Glutamatergic neuron (in vitro differentiated cells): ENCODE results near the gene TOGARAM1. TPM values are rescaled to one million over a fixed set of nuclear protein-coding genes. Genes with fewer than 3 reads are reported as not detected.

ENCODE experiments used
- DNase-seq: peaks from one replicate; pipeline ENCODE4 v3.0.0; 2022
- H3K27ac Mint-ChIP-seq: one replicate; pipeline ENCODE4 v1.8.0; 2020; ENCODE audit warnings: mild to moderate bottlenecking, mixed read lengths, inconsistent platforms; ENCODE audit not compliant: unreplicated experiment
- H3K27me3 Mint-ChIP-seq: one replicate; pipeline ENCODE4 v1.8.0; 2020; ENCODE audit warnings: mild to moderate bottlenecking, moderate library complexity, mixed read lengths, inconsistent platforms; ENCODE audit not compliant: unreplicated experiment
- H3K36me3 Mint-ChIP-seq: one replicate; pipeline ENCODE4 v1.8.0; 2020; ENCODE audit warnings: mild to moderate bottlenecking, mixed read lengths, inconsistent platforms; ENCODE audit not compliant: unreplicated experiment
- H3K4me1 Mint-ChIP-seq: one replicate; pipeline ENCODE4 v1.8.0; 2020; ENCODE audit warnings: mild to moderate bottlenecking, low read depth, mixed read lengths, inconsistent platforms; ENCODE audit not compliant: unreplicated experiment
- H3K4me3 Mint-ChIP-seq: one replicate; pipeline ENCODE4 v1.8.0; 2020; ENCODE audit warnings: mild to moderate bottlenecking, mixed read lengths, inconsistent platforms; ENCODE audit not compliant: unreplicated experiment
- H3K9me3 Mint-ChIP-seq: one replicate; pipeline ENCODE4 v1.8.0; 2020; ENCODE audit warnings: mild to moderate bottlenecking, moderate library complexity, mixed read lengths, inconsistent platforms; ENCODE audit not compliant: unreplicated experiment
- CTCF ChIP-seq: fragments of 200-600 bp; sonication (generic); IDR thresholded peaks from one replicate; pipeline ENCODE4 v1.5.0; 2021; ENCODE audit not compliant: partially characterized antibody, unreplicated experiment
- total RNA-seq: library from RNA; stranded (reverse); fragmentation: NEBNext Ultra II Directional; extraction: Animal tissue kit (Norgen Biotek cat#: 25700); gene quantifications from one replicate; pipeline ENCODE4 v1.2.1, GENCODE V29; 2021; ENCODE audit not compliant: unreplicated experiment

The TOGARAM1 gene
- total RNA-seq, 1 donor from 2014 or later: 16.7 TPM

GRCh38 chr14:44940211-44940610 is 21.8 kb upstream of the TOGARAM1 start:
- Mint-ChIP-seq H3K4me1 (no peaks in the 10 kb centered on the region), H3K9me3 (peaks cover 2% of the 10 kb centered on the region), H3K27ac (no peak overlapping the region), H3K4me3 (no peak overlapping the region), H3K27me3 (no peaks in the 10 kb centered on the region), H3K36me3 (peaks cover 29% of the 10 kb centered on the region)
- no peak for DNase-seq
- TF ChIP-seq CTCF: no peak

GRCh38 chr14:44940944-44941343 is 21.0 kb upstream of the TOGARAM1 start:
- no peaks in the 10 kb centered on the region for H3K4me1 Mint-ChIP-seq
- H3K27ac Mint-ChIP-seq: no peak overlapping the region
- peaks cover 29% of the 10 kb centered on the region for H3K36me3 Mint-ChIP-seq
- no peak for TF ChIP-seq CTCF
- peaks cover 2% of the 10 kb centered on the region for H3K9me3 Mint-ChIP-seq
- H3K4me3 Mint-ChIP-seq: no peak overlapping the region
- H3K27me3 Mint-ChIP-seq: no peaks in the 10 kb centered on the region
- DNase-seq: no peak

GRCh38 chr14:44941591-44941990 is 20.4 kb upstream of the TOGARAM1 start:
- Mint-ChIP-seq H3K27ac (no peak overlapping the region), H3K36me3 (peaks cover 29% of the 10 kb centered on the region), H3K4me3 (no peak overlapping the region), H3K4me1 (no peaks in the 10 kb centered on the region), H3K27me3 (no peaks in the 10 kb centered on the region), H3K9me3 (peaks cover 2% of the 10 kb centered on the region)
- no peak for TF ChIP-seq CTCF
- no peak for DNase-seq

- no peak for TF ChIP-seq CTCF
- H3K27me3 Mint-ChIP-seq: no peaks in the 10 kb centered on the region
- peaks cover 2% of the 10 kb centered on the region for H3K9me3 Mint-ChIP-seq
- H3K27ac Mint-ChIP-seq: no peak overlapping the region
- peaks cover 34% of the 10 kb centered on the region for H3K36me3 Mint-ChIP-seq
- H3K4me3 Mint-ChIP-seq: no peak overlapping the region
- no peak for DNase-seq
- H3K4me1 Mint-ChIP-seq: no peaks in the 10 kb centered on the region
These were observed 19.6 kb upstream of the TOGARAM1 start for GRCh38 chr14:44942436-44942835.

GRCh38 chr14:44944107-44944506 is 17.9 kb upstream of the TOGARAM1 start:
- Mint-ChIP-seq H3K9me3 (peaks cover 2% of the 10 kb centered on the region), H3K36me3 (peaks cover 25% of the 10 kb centered on the region), H3K4me1 (no peaks in the 10 kb centered on the region)

More at GRCh38 chr14:44944107-44944506, 17.9 kb upstream of the TOGARAM1 start:
- no peak for TF ChIP-seq CTCF
- Mint-ChIP-seq H3K27ac (no peak overlapping the region), H3K27me3 (no peaks in the 10 kb centered on the region), H3K4me3 (no peak overlapping the region)
- DNase-seq: no peak
